GM21723 (cell line): ENCODE results near the gene HRC.
A peak's percentile ranks its signal among the peaks of the same experiment; 100 is the strongest.
"Not testable (repeated sequence)": the region's sequence is repeated elsewhere in the genome, so short reads cannot be mapped to it uniquely, and the experiment has no call there.

Experiments used
- ATAC-seq: cut with Tn5 transposase; IDR thresholded peaks from one replicate; pipeline ENCODE4 v1.9.1; 2021; ENCODE audit warnings: mild to moderate bottlenecking, moderate library complexity; ENCODE audit not compliant: unreplicated experiment

HRC gene

DNA sequence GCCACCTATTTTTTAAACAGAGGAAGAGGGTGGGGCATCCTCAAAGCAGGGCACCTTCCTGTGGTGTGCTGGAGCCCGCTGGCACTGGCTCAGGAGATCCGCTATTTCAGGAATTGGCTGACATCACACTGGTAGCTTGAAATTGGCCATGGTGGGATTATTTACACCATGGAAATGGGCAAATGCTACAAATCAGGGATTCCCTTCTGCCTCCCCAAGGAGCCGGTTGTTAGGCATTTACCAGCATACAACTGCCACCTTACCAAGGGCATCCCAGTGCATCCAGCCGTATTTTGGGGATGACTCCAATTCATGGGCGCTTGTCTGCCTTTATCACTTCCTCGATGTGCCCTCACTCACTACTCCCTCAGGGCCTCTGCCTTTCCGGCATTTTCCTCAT lies 14.2 kb downstream of the HRC start:
- ATAC-seq: no peak

DNA sequence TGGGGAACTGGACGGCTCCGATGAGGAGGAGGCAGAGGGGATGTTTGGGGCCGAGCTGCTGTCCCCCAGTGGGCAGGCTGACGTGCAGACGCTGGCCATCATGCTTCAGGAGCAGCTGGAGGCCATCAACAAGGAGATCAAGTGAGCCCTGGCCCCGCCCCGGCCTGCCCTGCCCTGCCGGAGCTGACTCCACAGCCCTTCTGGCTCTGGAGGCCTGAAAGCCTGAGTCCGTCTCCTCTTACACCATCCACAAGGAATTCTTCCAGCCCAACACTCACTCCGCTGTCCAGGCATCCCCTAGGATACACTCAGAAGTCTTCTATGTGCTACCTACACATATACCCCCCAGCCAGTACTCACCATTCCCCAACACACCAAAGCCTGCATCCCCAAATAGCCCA lies 18.4 kb downstream of the HRC start:
- ATAC-seq: no peak

GRCh38 chr19:49135686-49136085 lies 19.5 kb downstream of the HRC start:
- ATAC-seq: no peak

GRCh38 chr19:49133621-49134454 lies 21.4 kb downstream of the HRC start:
- ATAC-seq: no peak

DNA sequence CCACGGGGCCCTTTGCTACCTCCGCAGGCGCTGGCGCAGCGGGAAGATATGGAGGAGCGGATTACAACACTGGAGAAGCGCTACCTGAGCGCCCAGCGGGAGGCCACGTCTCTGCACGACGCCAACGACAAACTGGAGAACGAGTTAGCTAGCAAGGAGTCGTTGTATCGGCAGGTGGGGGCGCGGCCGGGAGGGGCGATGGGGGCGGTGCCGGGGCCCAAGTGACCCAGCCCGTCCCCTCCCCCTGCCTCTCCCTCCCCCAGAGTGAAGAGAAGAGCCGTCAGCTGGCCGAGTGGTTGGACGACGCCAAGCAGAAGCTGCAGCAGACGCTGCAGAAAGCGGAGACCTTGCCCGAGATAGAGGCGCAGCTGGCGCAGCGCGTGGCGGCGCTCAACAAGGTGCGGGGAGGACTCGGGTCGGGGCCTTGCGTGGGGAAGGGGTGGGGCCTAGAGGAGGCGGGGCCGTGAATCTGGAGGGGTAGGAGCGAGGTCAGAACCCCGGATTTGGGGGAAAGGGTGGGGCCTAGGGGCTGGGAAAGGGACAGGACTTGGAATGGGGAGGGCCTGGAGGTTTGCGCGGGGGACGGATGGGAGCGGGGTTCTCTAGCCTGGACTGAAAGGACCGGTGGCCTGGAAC lies 22.1 kb downstream of the HRC start:
- no peak for ATAC-seq

DNA sequence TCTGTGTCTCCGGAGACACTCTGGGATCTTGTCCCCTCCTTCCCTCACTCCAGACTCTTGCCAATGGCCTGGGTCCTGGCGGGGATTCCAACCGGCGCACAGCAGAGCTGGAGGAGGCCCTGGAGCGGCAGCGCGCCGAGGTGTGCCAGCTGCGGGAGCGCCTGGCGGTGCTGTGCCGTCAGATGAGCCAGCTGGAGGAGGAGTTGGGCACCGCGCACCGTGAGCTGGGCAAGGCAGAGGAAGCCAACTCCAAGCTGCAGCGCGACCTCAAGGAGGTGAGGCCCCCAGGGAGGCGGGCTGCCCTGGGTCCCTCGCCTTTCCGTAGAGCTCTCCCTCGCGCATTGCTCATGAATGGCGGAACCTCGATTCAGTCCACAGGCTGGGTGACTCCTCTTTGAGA lies 24.9 kb downstream of the HRC start:
- no peak for ATAC-seq

- ATAC-seq: no peak
These were observed 26.0 kb downstream of the HRC start for GRCh38 chr19:49129238-49129583.

DNA sequence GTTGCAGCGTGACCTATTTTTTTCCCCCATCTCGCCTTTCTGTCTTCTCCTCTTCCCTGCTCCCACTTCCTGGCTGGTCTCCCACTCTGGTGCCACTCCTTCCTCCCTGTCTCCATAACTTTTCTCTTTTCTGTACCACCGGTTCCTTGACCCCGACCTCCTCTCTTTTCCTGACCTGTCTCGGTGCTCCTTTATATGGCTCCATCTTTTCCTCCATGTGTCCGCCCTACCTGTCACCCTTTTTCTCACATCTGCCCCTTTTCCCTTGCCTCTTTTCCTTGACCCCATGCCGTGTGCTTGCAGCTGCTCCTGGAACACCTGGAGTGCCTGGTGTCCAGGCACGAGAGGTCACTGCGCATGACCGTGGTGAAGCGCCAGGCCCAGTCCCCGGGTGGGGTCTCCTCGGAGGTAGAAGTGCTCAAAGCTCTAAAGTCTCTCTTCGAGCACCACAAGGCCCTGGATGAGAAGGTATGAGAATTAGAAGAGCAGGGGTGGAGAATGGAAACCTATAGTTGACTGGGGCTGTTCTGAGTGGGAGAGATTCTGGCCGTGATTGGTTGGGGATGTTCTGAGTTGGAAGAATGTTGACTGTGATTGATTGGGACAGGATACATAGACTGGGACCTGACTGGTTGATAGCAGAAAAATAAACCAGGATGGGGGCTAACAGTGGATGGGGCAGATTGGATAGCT lies 26.5 kb downstream of the HRC start:
- no peak for ATAC-seq

GRCh38 chr19:49127674-49128544 lies 27.3 kb downstream of the HRC start:
- peak; percentile 85 for ATAC-seq

GRCh38 chr19:49127225-49127624 lies 28.0 kb downstream of the HRC start:
- ATAC-seq: not testable (repeated sequence)

- no peak for ATAC-seq
These were observed 28.6 kb downstream of the HRC start for GRCh38 chr19:49126575-49126974.

- ATAC-seq: no peak
These were observed 30.0 kb downstream of the HRC start for GRCh38 chr19:49125025-49125731.

DNA sequence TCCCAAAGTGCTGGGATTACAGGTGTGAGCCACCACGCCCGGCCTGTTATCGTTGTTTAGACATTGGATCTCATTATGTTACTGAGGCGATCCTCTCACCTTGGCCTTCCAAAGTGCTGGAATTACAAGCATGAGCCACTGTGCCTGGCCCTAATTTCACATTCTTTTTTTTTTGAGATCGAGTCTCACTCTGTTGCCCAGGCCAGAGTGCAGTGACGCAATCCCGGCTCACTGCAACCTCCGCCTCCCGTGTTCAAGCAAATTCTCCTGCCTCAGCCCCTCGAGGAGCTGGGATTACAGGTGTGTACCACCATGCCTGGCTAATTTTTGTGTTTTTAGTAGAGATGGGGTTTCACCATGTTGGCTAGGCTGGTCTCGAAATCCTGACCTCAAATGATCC lies 31.9 kb downstream of the HRC start:
- not testable (repeated sequence) for ATAC-seq

GRCh38 chr19:49121841-49122240 lies 33.4 kb downstream of the HRC start:
- ATAC-seq: not testable (repeated sequence)

GRCh38 chr19:49120868-49121267 lies 34.3 kb downstream of the HRC start:
- no peak for ATAC-seq

- no peak for ATAC-seq
These were observed 34.9 kb downstream of the HRC start for GRCh38 chr19:49120325-49120683.

DNA sequence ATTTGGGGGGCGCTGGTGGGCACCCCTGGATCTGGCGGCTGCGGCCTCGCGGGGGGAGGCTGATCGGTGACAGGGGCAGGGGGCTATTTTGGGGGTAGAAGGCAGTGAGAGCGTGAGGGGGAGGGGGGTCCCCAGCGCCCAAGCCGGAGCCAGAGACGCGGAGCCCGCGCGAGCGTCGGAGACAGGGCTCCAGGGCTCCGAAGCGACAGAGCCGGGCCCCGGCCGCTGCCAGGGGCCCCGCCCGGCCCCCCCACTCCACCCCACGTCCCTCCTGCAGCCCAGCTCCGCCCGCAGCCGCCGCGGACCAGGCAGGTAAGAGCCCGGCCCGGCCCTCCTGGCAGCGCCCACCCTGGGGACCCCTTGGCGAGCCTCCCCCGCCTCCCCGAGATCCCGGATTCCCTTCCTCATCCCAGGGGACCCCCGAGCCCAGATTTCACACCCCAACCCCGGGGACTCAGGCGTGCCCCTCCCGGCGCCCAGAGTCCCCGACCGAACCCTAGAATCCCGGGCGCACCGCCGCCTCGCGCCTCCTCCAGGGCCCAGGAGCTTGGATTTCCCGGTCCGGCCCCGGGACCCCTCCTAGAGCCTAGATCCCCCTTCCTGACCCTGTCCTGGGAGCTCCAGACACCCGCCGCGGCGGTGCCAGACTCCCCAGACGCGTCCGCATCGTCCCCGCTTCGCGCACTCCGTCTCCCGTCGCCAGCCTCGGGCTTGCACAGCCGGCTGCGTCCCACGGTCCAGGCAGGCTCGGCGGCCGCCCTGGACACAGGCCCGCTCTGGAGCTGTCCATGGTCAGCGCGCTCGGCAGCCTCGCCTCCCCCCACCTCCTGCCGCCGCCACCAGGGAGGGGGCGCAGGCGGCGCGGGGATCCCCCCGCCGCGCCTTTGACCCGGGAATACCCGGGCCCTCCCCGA lies 35.5 kb downstream of the HRC start, which contains the start of gene PPFIA3:
Gene PPFIA3, plus strand, starts transcription at position 134 of the 914 bp plus-strand sequence. CDS start 8,330 bp downstream, outside the sequence.
- ATAC-seq: no peak

- peak; percentile 71 for ATAC-seq
These were observed 36.4 kb downstream of the HRC start, which contains the start of gene C19orf73 for GRCh38 chr19:49118565-49119410. TSS of gene C19orf73 (minus strand) at chr19:49119143. CDS start at chr19:49119022, 121 bp downstream.
